NCI-H146 treated with DMSO at 0.1 percent for 48 hours (cell line): Measurements from ENCODE around the gene ARL17B.
"Not testable (repeated sequence)": the region's sequence is repeated elsewhere in the genome, so short reads cannot be mapped to it uniquely, and the experiment has no call there.

Experiments
- DNase-seq: peaks from one replicate; lab custom pipeline; 2025; ENCODE audit not compliant: unreplicated experiment; lab: John Stamatoyannopoulos, UW

Gene ARL17B

GRCh38 chr17:46361755-46362154, at the start of gene ARL17B:
TSS of gene ARL17B (minus strand) at chr17:46361766. CDS start at chr17:46358397, 3,369 bp downstream.
- not testable (repeated sequence) for DNase-seq

DNA sequence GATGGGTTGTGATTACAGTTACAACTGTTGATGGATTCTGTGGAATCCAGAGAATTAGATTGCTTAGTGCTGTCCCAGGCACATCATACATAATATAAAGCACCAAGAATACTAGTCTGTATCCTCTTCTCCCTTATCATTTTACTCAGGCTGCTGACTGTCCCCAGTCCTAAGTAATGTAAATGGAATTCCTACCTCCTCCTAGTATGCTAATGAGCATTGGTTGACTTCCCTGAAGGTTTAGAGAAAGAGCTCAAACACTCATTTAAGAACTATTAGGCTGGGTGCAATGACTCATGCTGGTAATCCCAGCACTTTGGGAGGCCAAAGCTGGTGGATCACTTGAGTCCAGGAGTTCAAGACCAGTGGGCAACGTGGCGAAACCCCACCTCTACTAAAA, 48.3 kb upstream of the ARL17B start:
- DNase-seq = not testable (repeated sequence)

DNA sequence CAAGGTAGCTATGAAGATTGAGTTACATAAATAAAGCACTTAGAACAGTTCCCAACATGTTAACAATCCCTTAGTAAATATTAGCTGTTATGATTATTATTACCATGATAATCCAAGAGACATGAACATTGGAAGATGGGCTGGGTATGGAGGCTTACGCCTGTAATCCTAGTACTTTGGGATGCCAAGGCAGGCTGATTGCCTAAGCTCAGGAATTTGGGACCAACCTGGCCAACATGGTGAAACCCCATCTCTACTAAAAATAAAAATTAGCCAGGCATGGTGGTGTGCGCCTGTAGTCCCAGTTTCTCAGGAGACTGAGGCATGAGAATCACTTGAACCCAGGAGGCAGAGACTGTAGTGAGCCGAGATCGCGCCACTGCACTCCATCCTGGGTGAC, 45.6 kb upstream of the ARL17B start:
- not testable (repeated sequence) for DNase-seq

DNA sequence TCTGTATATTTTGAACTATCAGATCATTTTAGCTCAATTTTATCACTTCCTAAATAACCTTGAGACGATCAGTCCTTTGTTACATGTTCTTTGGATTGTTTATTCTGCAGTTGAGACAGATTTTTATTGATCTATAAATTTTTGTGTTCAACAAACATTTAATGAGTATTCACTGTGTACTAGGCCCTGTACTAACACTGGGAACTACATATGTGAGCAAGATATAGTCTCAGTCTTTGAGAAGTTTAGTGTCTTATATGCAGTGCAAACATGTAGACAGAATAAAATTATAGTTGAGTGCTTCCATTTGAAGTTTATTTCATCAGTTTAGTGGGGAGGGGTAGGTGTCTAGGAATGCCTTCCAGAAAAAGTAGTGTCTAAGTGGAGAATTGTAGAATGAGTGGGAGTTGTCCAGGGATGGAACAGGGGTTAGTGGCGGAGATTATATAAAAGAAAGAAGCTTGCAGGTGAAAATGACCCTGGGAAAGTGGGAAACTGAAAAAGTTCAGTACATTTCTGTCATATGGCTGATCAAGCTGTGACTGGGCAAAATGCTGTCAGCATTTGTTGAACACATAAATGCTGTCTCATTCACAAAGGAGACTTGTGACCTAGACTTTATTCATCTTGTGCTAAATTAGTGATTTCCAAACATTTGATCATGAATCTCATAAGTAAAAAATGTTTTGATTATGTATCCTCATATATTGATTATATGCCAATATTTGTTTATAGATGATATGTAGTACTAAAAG, 39.6 kb upstream of the ARL17B start:
- DNase-seq = not testable (repeated sequence)

DNA sequence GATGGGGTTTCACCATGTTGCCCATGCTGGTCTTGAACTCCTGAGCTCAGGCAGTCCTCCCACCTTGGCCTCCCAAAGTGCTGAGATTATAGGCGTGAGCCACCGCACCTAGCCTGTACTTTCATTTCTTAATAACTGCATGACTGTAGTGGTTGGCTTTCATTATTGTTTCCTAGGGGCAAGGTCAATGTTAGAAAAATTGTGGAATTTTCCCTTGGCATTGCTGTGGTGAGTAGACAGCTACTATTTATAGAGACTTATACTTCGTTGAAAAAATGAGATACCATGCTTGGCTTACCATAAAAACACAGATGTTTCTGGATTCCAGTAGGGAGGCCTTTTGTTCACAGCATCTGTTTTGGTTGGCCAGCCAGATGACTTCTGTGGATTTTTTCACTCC, 39.0 kb upstream of the ARL17B start:
- not testable (repeated sequence) for DNase-seq

GRCh38 chr17:46399993-46400392, 38.4 kb upstream of the ARL17B start:
- not testable (repeated sequence) for DNase-seq

DNA sequence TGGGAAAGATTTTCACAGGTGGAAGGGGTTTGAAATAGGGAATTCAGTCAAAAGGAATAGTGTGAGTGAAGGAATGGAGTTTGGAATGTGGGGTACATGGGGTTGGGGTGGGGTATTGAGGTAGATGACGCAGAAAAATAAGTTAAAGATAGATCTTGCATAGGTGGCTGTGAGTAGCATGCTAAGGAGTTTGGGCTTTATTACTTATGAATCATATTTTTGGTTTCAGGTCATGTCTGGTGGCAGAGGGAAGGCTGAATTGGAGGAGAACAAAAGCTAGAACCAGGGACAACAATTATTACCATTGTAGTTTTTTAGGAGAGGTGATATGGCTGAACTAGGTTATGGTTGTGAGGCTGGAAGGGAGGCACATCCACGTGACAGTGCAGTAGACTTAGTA, 34.7 kb upstream of the ARL17B start:
- not testable (repeated sequence) for DNase-seq

DNA sequence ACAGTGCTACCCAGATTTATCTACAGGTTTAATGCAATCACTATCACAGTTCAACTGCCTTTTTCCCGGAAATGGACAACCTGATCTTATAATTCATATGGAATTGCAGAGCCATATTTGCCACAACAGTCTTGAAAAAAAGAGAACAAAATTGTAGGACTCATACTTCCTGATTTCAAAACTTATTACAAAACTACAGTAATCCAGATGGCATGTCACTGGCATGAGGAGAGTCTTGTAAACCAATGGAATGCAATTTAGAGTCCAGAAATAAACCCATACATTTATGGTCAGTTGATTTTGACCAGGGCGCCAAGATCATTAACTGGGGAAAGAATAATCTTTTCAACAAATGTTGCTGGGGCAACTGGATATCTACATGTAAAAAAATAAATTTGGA, 32.1 kb upstream of the ARL17B start:
- DNase-seq = not testable (repeated sequence)

- DNase-seq = not testable (repeated sequence)
Observed at GRCh38 chr17:46385491-46385890, 23.9 kb upstream of the ARL17B start.

DNA sequence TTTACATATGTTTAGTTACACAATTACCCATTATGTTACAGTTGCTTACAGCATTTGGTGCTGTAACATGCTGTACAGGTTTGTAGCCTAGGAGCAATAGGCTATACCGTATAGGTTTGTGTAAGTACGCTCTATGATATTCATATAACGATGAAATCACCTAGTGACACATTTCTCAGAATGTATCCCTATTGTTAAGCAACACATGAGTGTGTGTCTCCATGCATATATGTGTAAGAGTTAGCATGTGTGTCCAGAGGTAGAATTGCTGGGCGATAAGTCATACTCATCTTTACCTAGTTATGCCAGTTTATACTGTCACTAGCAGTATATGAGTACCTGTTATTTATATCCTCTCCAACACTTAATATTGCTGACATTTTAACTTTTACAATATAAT, 21.6 kb upstream of the ARL17B start:
- DNase-seq = not testable (repeated sequence)

DNA sequence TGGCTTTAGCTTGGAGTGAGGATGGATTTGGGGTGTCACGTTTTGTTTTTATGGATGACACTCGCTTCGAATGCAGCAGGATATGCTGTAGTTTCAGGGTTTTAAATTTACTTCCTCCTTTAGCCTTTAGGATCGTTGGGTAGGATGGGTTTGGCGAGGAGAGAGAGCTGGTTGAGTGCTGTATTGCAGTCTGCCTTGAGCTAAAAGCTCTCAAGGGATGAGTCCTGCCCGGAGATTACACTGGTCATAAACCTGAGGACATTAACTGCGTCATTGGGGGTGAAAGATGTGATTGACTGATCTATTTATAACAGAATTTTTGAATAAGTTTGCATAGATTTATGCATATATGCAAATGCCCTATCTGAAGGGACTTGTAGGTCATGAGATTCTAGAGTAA, 11.9 kb upstream of the ARL17B start:
- not testable (repeated sequence) for DNase-seq

DNA sequence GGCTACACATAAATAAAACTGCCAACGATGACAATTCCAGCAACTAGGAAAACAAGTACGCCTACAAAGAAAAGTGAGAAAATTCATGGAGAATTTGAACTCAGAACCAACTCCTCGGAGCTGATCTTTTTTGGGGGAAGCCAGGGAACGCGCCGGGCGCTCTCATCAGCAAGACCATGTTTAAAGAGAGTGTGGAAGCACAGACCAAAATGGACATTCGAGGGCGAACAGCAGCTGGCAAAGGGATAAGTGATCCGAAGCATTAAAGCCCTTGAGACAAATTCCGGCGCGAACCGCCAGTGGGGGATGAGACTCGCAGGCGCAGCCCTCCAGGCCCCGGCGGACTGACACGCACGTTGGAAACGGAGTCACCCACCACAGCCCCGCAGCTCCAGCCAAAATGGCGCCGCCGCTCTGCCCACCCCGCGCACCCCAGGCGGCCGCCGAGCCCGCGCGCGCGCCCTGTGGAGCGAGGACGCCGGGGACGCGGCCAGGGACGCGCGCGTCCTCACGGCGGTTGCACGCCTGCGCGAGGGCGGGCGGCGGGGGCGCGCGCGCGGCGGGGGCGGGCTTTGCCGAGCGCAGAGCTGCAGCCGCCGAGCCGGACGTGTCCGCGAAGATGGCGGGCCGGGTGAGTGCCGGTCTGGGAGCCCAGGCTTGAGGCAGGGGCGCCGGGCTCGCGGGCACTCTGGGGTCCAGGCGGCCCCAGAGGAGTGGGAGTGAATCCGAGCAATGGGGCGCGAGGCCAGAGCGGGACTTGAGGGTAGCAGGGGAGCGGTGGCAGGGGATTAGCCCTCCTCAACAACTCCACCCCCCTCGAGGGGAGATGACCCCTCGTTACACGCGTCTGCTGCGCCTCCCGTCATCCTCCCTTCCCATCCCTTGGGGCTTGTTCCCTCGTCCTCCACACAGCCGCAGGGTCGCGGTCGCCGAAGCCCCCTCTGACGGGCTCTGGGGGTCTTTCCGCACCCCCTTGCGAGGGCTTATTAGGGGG, 11.0 kb upstream of the ARL17B start:
- not testable (repeated sequence) for DNase-seq

- DNase-seq = not testable (repeated sequence)
Observed at GRCh38 chr17:46367520-46367919, 6.0 kb upstream of the ARL17B start.

DNA sequence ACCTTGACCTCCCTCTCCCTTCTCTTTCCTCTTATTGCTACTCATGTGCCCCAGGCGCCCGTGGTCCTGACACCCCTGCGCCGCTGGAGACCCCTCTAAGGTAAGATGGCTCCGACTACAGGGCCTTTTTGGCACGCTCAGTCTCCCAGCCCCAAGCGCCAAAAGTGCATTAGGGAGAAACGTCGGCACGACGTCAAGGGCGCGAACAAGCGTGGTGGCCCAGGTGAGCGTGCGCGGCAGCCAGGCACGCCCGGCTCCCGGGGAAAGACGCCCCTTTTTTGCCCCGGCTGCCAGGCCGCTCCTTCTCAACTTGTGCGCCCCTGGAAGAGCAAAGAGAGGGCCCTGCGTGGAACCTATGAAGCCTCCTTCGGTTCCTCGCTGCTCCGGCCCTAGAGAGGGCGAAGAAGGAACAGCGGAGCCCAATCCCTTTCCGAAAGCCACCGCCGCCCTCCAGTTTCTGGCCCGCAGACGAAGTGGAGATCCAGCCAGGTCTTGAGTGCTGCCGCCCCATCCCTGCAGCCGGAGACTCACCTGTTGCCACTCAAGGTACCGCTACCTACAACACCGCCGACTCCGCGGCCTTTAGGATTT, 326 bp downstream of the ARL17B start:
- DNase-seq = not testable (repeated sequence)

DNA sequence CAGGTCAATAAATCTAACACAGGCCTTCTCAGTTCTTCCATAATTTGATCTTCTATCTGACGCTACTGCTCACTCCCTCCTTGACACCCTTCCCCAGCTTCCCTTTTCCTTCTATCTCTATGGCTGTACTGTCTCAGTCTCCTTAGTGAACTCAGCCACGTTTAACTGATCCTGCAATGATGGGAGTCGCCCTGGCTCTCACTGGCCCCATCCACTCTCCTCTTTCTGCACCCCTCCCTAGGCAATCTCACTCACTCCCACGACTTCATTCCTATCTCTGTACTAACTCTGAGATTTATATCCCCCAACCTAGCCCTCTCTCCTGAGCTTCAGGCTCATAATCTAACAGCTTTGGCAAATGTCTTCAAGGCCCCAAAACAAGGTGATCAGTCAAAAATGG, 7.7 kb downstream of the ARL17B start:
- not testable (repeated sequence) for DNase-seq

- DNase-seq = not testable (repeated sequence)
Observed at GRCh38 chr17:46349060-46349459, 12.5 kb downstream of the ARL17B start.

DNA sequence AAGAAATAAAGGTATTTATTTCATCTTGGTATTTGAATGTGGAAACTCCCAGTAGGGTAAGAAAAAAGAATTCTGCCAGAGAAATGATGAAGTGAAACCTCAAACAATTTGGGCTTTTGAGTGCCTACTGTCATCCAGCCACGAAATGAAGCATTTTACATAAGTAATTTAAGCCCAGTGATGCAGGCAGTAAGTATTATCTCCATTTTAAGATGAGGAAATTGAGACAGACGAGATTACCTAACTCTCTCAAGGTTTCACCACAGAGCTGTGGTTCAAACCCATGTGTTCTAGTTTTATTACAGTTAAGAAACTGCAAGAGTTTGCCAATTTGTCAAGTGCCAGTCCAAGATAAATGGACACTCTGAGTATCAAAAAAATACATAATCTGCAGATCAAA, 13.2 kb downstream of the ARL17B start:
- not testable (repeated sequence) for DNase-seq

DNA sequence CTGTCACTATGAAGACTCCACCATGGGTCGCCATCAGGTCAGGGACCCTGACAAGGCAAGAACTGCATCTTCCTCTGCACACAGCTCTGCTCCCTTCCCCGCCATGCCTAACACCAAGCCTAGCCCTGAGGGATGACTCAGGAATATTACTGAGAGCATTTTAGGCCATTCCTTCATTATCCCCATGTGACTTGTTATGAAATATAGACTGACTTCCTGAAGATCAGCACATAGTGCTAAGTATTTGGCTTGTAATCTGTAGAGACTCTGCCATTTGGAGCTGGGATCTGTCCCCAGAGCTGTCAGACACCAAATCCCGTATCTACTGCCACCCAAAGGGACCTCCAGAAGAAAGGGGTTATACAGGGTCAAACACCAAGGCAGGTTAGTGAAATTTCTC, 19.4 kb downstream of the ARL17B start:
- DNase-seq = not testable (repeated sequence)

DNA sequence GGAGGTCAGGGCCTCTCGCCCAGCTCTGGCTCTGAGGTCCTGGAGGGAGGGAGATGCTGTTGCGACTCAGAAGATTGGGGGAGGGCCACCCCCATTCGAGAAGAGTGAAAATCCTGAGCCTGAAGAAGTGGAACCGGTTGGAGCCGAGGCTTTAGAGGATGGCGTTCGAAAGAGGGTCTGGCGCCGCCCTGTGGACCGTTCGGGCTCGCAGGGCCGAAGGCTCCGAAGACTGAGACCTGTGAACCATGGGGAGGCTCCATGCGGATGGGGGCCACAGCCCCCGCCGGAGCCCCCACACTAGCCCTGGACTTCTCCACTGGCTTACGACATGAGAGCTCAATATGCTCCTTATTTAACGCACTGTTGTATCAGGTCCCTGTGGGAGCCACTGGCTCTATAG, 20.3 kb downstream of the ARL17B start:
- DNase-seq = not testable (repeated sequence)

- not testable (repeated sequence) for DNase-seq
Observed at GRCh38 chr17:46294831-46295230, 66.7 kb downstream of the ARL17B start, which contains the start of gene LRRC37A. TSS of gene LRRC37A (plus strand) at chr17:46295131. CDS start at chr17:46295134, 3 bp downstream.

DNA sequence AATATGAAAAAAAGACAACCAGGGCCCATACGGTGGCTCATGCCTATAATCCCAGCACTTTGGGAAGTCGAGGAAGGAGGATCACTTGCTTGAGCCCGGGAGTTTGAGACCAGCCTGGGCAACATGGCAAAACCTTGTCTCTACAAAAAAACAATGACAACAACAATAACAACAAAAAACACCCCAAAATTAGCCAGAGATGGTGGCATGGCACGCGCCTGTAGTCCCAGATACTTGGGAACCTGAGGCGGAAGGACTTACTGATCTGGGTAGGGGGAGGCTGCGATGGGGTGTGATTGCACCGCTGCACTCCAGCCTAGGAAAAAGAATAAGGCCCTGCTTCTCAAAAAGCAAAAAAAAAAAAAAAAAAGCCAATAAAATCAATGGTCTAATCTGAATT, 69.9 kb downstream of the ARL17B start:
- DNase-seq = not testable (repeated sequence)
